GM10266 (cell line): ENCODE results near the gene MMAA.

Source experiments
- DNase-seq: peaks from one replicate; pipeline ENCODE4 v3.0.0; 2012; ENCODE audit errors: extremely low spot score
- CTCF ChIP-seq: IDR thresholded peaks from 2 replicates; pipeline ENCODE4 v1.5.1; 2012; ENCODE audit warnings: mild to moderate bottlenecking, low read depth; ENCODE audit not compliant: control insufficient read depth, insufficient read depth; ENCODE audit errors: missing control alignments

MMAA gene

GRCh38 chr4:145670422-145670821 lies 51.2 kb downstream of the MMAA start:
- DNase-seq: no peak

GRCh38 chr4:145679520-145679919 lies 60.3 kb downstream of the MMAA start:
- no peak for DNase-seq
- TF ChIP-seq CTCF: no peak

More at GRCh38 chr4:145670422-145670821, 51.2 kb downstream of the MMAA start:
- TF ChIP-seq CTCF: no peak

GRCh38 chr4:145679991-145680455 lies 60.8 kb downstream of the MMAA start, which contains the start of gene C4orf51:
Gene C4orf51, plus strand, starts transcription at chr4:145680146. Its CDS starts 58 bp downstream, at chr4:145680204.
- no peak for DNase-seq
- no peak for TF ChIP-seq CTCF

GRCh38 chr4:145680902-145681301 lies 61.7 kb downstream of the MMAA start:
- DNase-seq: no peak
- TF ChIP-seq CTCF: no peak

- no peak for DNase-seq
- no peak for TF ChIP-seq CTCF
These were observed 62.3 kb downstream of the MMAA start for GRCh38 chr4:145681518-145681917.

- TF ChIP-seq CTCF: no peak
- no peak for DNase-seq
These were observed 62.8 kb downstream of the MMAA start for GRCh38 chr4:145681956-145682355.

GRCh38 chr4:145686991-145687390 lies 67.8 kb downstream of the MMAA start:
- TF ChIP-seq CTCF: no peak
- no peak for DNase-seq
